HCT116 (cell line): ENCODE measurements around the gene RTN1. TPM values are rescaled to one million over a fixed set of nuclear protein-coding genes. Genes with fewer than 3 reads are reported as not detected.

Experiments used
- ATAC-seq: fragments of 200-7000 bp; cut with Tn5 transposase; 2 replicates; pipeline ENCODE4 v1.9.1; 2020; ENCODE audit warnings: mild to moderate bottlenecking, moderate library complexity
- BruUV-seq: library from RNA; stranded (reverse); fragments of 400-500 nt; replicated peaks from 2 replicates; lab custom pipeline; 2021; lab: Mats Ljungman, UMichigan
- CTCF ChIA-PET: fragments of 300-600 bp; sonication (Branson Sonifier 250); formaldehyde crosslinking; loops from one replicate; lab custom pipeline; 2021; ENCODE audit warnings: antibody characterized with exemption; lab: Charles Lee
- POLR2A ChIA-PET: fragments of 300-600, 350-600 bp; sonication (Branson Sonifier 250); formaldehyde crosslinking; loops from one replicate; lab custom pipeline; 2021; ENCODE audit warnings: antibody characterized with exemption; lab: Charles Lee
- RAD21 ChIA-PET, 2 experiments: fragments of 300-600 bp; sonication (Branson Sonifier 250); formaldehyde crosslinking; loops; one replicate each; lab custom pipeline; 2023; ENCODE audit warnings: low total read pairs in 2 of 2; ENCODE audit not compliant: uncharacterized antibody in 2 of 2, unreplicated experiment in 2 of 2, low non-redundant PET in 1 of 2; lab: Charles Lee
- DNase-seq: peaks from one replicate; pipeline ENCODE4 v3.0.0-alpha.2; 2010; ENCODE audit warnings: low read depth, low spot score
- H2AFZ ChIP-seq: fragments of 200-600 bp; shearing (Covaris generic), sonication (generic); 2 replicates; pipeline ENCODE4 v1.6.1; 2017; ENCODE audit warnings: low read depth, mixed run types, mixed read lengths, antibody characterized with exemption, low read length; ENCODE audit not compliant: poor library complexity, severe bottlenecking
- H3K27ac ChIP-seq: 2 replicates; pipeline ENCODE4 v1.5.1; 2012; ENCODE audit warnings: low read depth, low read length
- H3K27me3 ChIP-seq: fragments of 200-600 bp; sonication (generic); 2 replicates; pipeline ENCODE4 v1.6.1; 2016; ENCODE audit warnings: mixed run types, low read length, mixed read lengths; ENCODE audit not compliant: insufficient read depth
- H3K36me3 ChIP-seq, 2 experiments: fragments of 200-500 bp in 1 of 2; fragments of 200-600 bp in 1 of 2; sonication (Bioruptor generic) in 1 of 2; sonication (generic) in 1 of 2; 2 replicates each; pipeline versions ENCODE4 v1.5.1 to v1.6.1; 2014 to 2016; ENCODE audit warnings: low read length in 2 of 2, inconsistent platforms in 1 of 2, mixed read lengths in 1 of 2, mixed run types in 1 of 2; ENCODE audit not compliant: insufficient read depth in 2 of 2, control insufficient read depth in 1 of 2
- H3K4me1 ChIP-seq, 2 experiments: fragments of 200-600 bp in 1 of 2; sonication (generic) in 1 of 2; 2 replicates each; pipeline versions ENCODE4 v1.5.1 to v1.6.1; 2012 to 2017; ENCODE audit warnings: low read length in 2 of 2, inconsistent platforms in 1 of 2, mild to moderate bottlenecking in 1 of 2, mixed read lengths in 1 of 2, mixed run types in 1 of 2, moderate library complexity in 1 of 2; ENCODE audit not compliant: insufficient read depth in 2 of 2, control insufficient read depth in 1 of 2
- H3K4me2 ChIP-seq: fragments of 200-600 bp; sonication (generic); 2 replicates; pipeline ENCODE4 v1.6.1; 2017; ENCODE audit warnings: mixed run types, low read length, mixed read lengths
- H3K4me3 ChIP-seq, 2 experiments: fragments of 200-600 bp in 1 of 2; sonication (generic) in 1 of 2; replicated peaks in 1 of 2; 2 replicates each; pipeline ENCODE4 v1.5.1; 2011 to 2016; ENCODE audit warnings: low read length in 2 of 2, control low read depth in 1 of 2, low read depth in 1 of 2, mild to moderate bottlenecking in 1 of 2, mixed read lengths in 1 of 2, mixed run types in 1 of 2
- H3K79me2 ChIP-seq: fragments of 200-600 bp; sonication (generic); 2 replicates; pipeline ENCODE4 v1.6.1; 2017; ENCODE audit warnings: mild to moderate bottlenecking, mixed run types, low read length, moderate library complexity, mixed read lengths; ENCODE audit not compliant: insufficient read depth
- H3K9ac ChIP-seq: fragments of 200-600 bp; sonication (generic); 2 replicates; pipeline ENCODE4 v1.6.1; 2016; ENCODE audit warnings: low read length, mixed read lengths
- H3K9me2 ChIP-seq: fragments of 200-600 bp; sonication (generic), shearing (Covaris generic); 2 replicates; pipeline ENCODE4 v1.6.1; 2017; ENCODE audit warnings: mixed run types, mild to moderate bottlenecking, moderate library complexity; ENCODE audit not compliant: insufficient read depth
- H3K9me3 ChIP-seq, 2 experiments: fragments of 200-500 bp in 1 of 2; fragments of 200-600 bp in 1 of 2; sonication (Bioruptor generic) in 1 of 2; sonication (generic) in 1 of 2; 2 replicates each; pipeline ENCODE4 v1.6.1; 2014 to 2017; ENCODE audit warnings: low read length in 2 of 2, mixed read lengths in 2 of 2, inconsistent platforms in 1 of 2, low read depth in 1 of 2, mild to moderate bottlenecking in 1 of 2, mixed run types in 1 of 2, moderate library complexity in 1 of 2; ENCODE audit not compliant: control insufficient read depth in 1 of 2, insufficient read depth in 1 of 2
- H4K20me1 ChIP-seq: fragments of 200-600 bp; sonication (generic), shearing (Covaris generic); 2 replicates; pipeline ENCODE4 v1.6.1; 2017; ENCODE audit warnings: mixed run types, mild to moderate bottlenecking, moderate library complexity; ENCODE audit not compliant: insufficient read depth
- CBX3 ChIP-seq: IDR thresholded peaks from 2 replicates; pipeline ENCODE4 v1.6.1; 2012; ENCODE audit warnings: low read depth
- EGR1 ChIP-seq: IDR thresholded peaks from 2 replicates; pipeline ENCODE4 v1.6.1; 2012; ENCODE audit warnings: low read depth
- ELF1 ChIP-seq: IDR thresholded peaks from 2 replicates; pipeline ENCODE4 v1.6.1; 2012; ENCODE audit warnings: low read depth, borderline replicate concordance
- MAX ChIP-seq: IDR thresholded peaks from 2 replicates; pipeline ENCODE4 v1.6.1; 2012
- POLR2A ChIP-seq: IDR thresholded peaks from 2 replicates; pipeline ENCODE4 v1.7.0; 2011; ENCODE audit warnings: borderline replicate concordance; ENCODE audit not compliant: insufficient read depth, insufficient read length; ENCODE audit errors: extremely low read depth
- RAD21 ChIP-seq: IDR thresholded peaks from 2 replicates; pipeline ENCODE4 v1.6.1; 2012; ENCODE audit warnings: low read depth, mild to moderate bottlenecking
- REST ChIP-seq: IDR thresholded peaks from 2 replicates; pipeline ENCODE4 v1.6.1; 2012; ENCODE audit warnings: low read depth
- YY1 ChIP-seq: IDR thresholded peaks from 2 replicates; pipeline ENCODE4 v1.6.1; 2011; ENCODE audit warnings: low read length, low read depth, moderate library complexity, mild to moderate bottlenecking; ENCODE audit not compliant: insufficient replicate concordance; ENCODE audit errors: extremely low read depth
- ZBTB33 ChIP-seq: IDR thresholded peaks from 2 replicates; pipeline ENCODE4 v1.6.1; 2011; ENCODE audit warnings: mild to moderate bottlenecking, low read length, moderate library complexity; ENCODE audit not compliant: insufficient replicate concordance; ENCODE audit errors: extremely low read depth
- intact Hi-C: fragments of 100-400 bp; cut with micrococcal nuclease; formaldehyde crosslinking; loops from 2 replicates; pipeline ENCODE4 v1.10.0; 2022
- total RNA-seq: library from RNA; stranded (reverse); gene quantifications from one replicate; pipeline ENCODE4 v1.2.1, GENCODE V29; 2021; ENCODE audit not compliant: unreplicated experiment

RTN1 gene
- total RNA-seq, 1 experiment from 2014 or later: 0.57 TPM

- Histone ChIP-seq H2AFZ (no peak overlapping the region), H3K9ac (no peak overlapping the region), H3K9me3 (0 out of 4 replicates have a peak, but pooled peaks cover 0 to 3% of the 10 kb centered on the region in 2 experiments), H3K4me2 (no peak overlapping the region), H3K36me3 (no peaks in the 10 kb centered on the region), H3K4me3 (no peak overlapping the region), H3K27ac (no peak overlapping the region), H4K20me1 (no peaks in the 10 kb centered on the region), H3K4me1 (no peaks in the 10 kb centered on the region), H3K27me3 (no peaks in the 10 kb centered on the region; the same call in 1 of the 2 replicates), H3K79me2 (no peaks in the 10 kb centered on the region), H3K9me2 (no peaks in the 10 kb centered on the region)
- ChIA-PET CTCF (no interaction called here), POLR2A (no interaction called here), RAD21 (no interaction called here)
- no peak for ATAC-seq
- intact Hi-C loops: no loop called here
- no peak for TF ChIP-seq YY1
- TF ChIP-seq CBX3: no peak
- TF ChIP-seq ELF1: no peak
- TF ChIP-seq MAX: no peak
- no peak for TF ChIP-seq REST
- TF ChIP-seq ZBTB33: no peak
- no peak for TF ChIP-seq EGR1
- TF ChIP-seq POLR2A: no peak
- no peak for TF ChIP-seq RAD21
- no TSS peak for BruUV-seq
- no peak for DNase-seq
These were observed 13.2 kb downstream of the RTN1 start for GRCh38 chr14:59857328-59857727.
